SK-N-SH treated with all-trans-retinoic acid at 6 μM for 48 hours (cell line): ENCODE data around the gene ARF3.

Experiments
- ARNTL ChIP-seq: fragments of 450-650 bp; formaldehyde crosslinking; IDR thresholded peaks from 2 replicates; pipeline ENCODE4 v1.5.0; 2020; ENCODE audit warnings: low read depth, mild to moderate bottlenecking, moderate library complexity, borderline replicate concordance
- BACH2 ChIP-seq: fragments of 250-450 bp; sonication (Bioruptor Pico); IDR thresholded peaks from 2 replicates; pipeline ENCODE4 v1.9.0; 2021; ENCODE audit warnings: mild to moderate bottlenecking, borderline replicate concordance
- GLIS3 ChIP-seq: fragments of 250-450 bp; sonication (Bioruptor Pico); IDR thresholded peaks from 2 replicates; pipeline ENCODE4 v1.5.0; 2020; ENCODE audit warnings: mild to moderate bottlenecking, moderate library complexity
- OSR1 ChIP-seq: fragments of 250-450 bp; sonication (Bioruptor Pico); IDR thresholded peaks from 2 replicates; pipeline ENCODE4 v1.8.0; 2022; ENCODE audit warnings: moderate library complexity, mild to moderate bottlenecking, inconsistent platforms
- POU6F1 ChIP-seq: fragments of 250-450 bp; sonication (Bioruptor Pico); IDR thresholded peaks from 2 replicates; pipeline ENCODE4 v1.8.0; 2021; ENCODE audit warnings: low read depth, mild to moderate bottlenecking, moderate library complexity, borderline replicate concordance
- TCF4 ChIP-seq: fragments of 250-450 bp; sonication (Bioruptor Pico); IDR thresholded peaks from 2 replicates; pipeline ENCODE4 v1.8.0; 2021; ENCODE audit warnings: mild to moderate bottlenecking, moderate library complexity, borderline replicate concordance
- ZC3H10 ChIP-seq: fragments of 250-450 bp; sonication (Bioruptor Pico); IDR thresholded peaks from 2 replicates; pipeline ENCODE4 v1.5.1; 2021; ENCODE audit warnings: mild to moderate bottlenecking, moderate library complexity
- ZFP3 ChIP-seq: fragments of 250-450 bp; sonication (Bioruptor Pico); IDR thresholded peaks from 2 replicates; pipeline ENCODE4 v1.5.0; 2020; ENCODE audit warnings: mild to moderate bottlenecking, moderate library complexity
- ZFP30 ChIP-seq: fragments of 450-650 bp; formaldehyde crosslinking; IDR thresholded peaks from 2 replicates; pipeline ENCODE4 v1.5.0; 2022; ENCODE audit warnings: mild to moderate bottlenecking, moderate library complexity
- ZNF565 ChIP-seq: fragments of 450-650 bp; formaldehyde crosslinking; conservative IDR thresholded peaks from 2 replicates; pipeline ENCODE4 v1.5.0; 2020; ENCODE audit warnings: low read depth, mild to moderate bottlenecking, moderate library complexity
- ZNF70 ChIP-seq: fragments of 450-650 bp; formaldehyde crosslinking; IDR thresholded peaks from 2 replicates; pipeline ENCODE4 v1.5.0; 2020; ENCODE audit warnings: mild to moderate bottlenecking, moderate library complexity
- TF ChIP-seq, protein P1 (sequence below): fragments of 250-450 bp; sonication (Bioruptor Pico); IDR thresholded peaks from 2 replicates; pipeline ENCODE4 v1.8.0; 2020; ENCODE audit warnings: mild to moderate bottlenecking, moderate library complexity, borderline replicate concordance
- TF ChIP-seq, protein P2 (sequence below): fragments of 250-450 bp; sonication (Bioruptor Pico); IDR thresholded peaks from 2 replicates; pipeline ENCODE4 v1.5.1; 2021; ENCODE audit warnings: mild to moderate bottlenecking, moderate library complexity
- TF ChIP-seq, protein P3 (sequence below): fragments of 250-450 bp; sonication (Bioruptor Pico); IDR thresholded peaks from 2 replicates; pipeline ENCODE4 v1.5.1; 2020; ENCODE audit warnings: low read depth, mild to moderate bottlenecking, moderate library complexity

DNA sequence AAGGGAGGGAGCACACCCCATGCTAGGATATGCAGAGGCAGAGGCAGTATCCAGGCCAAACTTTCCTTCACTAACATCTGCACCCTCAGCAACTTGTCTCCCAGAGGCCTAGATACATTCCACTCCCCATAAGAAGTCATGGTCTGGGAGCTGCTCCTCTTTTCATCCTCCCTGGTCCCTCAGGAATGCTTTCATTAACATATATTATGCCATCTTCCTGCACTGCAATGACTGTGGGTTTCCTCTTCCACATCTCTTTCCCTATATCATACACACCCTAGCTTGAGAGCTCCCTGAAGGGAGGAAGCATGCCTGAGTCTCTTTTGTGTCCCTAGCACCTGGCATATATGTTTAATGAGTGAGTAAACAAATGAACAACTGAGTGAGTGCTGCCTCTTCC lies 33.3 kb upstream of the ARF3 start:
- TF ChIP-seq ZFP3 (CRISPR knock-in tag) (no peak), BACH2 (no peak), ARNTL (CRISPR knock-in tag) (no peak), ZFP30 (CRISPR knock-in tag) (no peak), TCF4 (CRISPR knock-in tag) (no peak), ZNF565 (CRISPR knock-in tag) (no peak), OSR1 (CRISPR knock-in tag) (no peak), GLIS3 (CRISPR knock-in tag) (no peak), POU6F1 (no peak), ZNF70 (CRISPR knock-in tag) (no peak), ZC3H10 (no peak)
- TF ChIP-seq, protein P1, sequence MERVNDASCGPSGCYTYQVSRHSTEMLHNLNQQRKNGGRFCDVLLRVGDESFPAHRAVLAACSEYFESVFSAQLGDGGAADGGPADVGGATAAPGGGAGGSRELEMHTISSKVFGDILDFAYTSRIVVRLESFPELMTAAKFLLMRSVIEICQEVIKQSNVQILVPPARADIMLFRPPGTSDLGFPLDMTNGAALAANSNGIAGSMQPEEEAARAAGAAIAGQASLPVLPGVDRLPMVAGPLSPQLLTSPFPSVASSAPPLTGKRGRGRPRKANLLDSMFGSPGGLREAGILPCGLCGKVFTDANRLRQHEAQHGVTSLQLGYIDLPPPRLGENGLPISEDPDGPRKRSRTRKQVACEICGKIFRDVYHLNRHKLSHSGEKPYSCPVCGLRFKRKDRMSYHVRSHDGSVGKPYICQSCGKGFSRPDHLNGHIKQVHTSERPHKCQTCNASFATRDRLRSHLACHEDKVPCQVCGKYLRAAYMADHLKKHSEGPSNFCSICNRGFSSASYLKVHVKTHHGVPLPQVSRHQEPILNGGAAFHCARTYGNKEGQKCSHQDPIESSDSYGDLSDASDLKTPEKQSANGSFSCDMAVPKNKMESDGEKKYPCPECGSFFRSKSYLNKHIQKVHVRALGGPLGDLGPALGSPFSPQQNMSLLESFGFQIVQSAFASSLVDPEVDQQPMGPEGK, result no peak
- TF ChIP-seq, protein P2, sequence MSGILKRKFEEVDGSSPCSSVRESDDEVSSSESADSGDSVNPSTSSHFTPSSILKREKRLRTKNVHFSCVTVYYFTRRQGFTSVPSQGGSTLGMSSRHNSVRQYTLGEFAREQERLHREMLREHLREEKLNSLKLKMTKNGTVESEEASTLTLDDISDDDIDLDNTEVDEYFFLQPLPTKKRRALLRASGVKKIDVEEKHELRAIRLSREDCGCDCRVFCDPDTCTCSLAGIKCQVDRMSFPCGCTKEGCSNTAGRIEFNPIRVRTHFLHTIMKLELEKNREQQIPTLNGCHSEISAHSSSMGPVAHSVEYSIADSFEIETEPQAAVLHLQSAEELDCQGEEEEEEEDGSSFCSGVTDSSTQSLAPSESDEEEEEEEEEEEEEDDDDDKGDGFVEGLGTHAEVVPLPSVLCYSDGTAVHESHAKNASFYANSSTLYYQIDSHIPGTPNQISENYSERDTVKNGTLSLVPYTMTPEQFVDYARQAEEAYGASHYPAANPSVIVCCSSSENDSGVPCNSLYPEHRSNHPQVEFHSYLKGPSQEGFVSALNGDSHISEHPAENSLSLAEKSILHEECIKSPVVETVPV, result no peak
- TF ChIP-seq, protein P3, sequence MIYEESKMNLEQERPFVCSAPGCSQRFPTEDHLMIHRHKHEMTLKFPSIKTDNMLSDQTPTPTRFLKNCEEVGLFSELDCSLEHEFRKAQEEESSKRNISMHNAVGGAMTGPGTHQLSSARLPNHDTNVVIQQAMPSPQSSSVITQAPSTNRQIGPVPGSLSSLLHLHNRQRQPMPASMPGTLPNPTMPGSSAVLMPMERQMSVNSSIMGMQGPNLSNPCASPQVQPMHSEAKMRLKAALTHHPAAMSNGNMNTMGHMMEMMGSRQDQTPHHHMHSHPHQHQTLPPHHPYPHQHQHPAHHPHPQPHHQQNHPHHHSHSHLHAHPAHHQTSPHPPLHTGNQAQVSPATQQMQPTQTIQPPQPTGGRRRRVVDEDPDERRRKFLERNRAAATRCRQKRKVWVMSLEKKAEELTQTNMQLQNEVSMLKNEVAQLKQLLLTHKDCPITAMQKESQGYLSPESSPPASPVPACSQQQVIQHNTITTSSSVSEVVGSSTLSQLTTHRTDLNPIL (CRISPR knock-in tag), result no peak
